Uterus (tissue), 2 donors: Measurements from ENCODE around the gene AKR7A2.

Experiments used
- CTCF ChIP-seq, 4 experiments: fragments of 200-600 bp in 2 of 4; fragments of 450-650 bp in 2 of 4; sonication (generic) in 2 of 4; IDR thresholded peaks; one replicate each; pipeline ENCODE4 v1.5.1; 2016 to 2019; ENCODE audit warnings: antibody characterized with exemption in 4 of 4, mild to moderate bottlenecking in 2 of 4, moderate library complexity in 1 of 4
- POLR2A ChIP-seq, 2 donors: fragments of 450-650 bp; IDR thresholded peaks; one replicate each; pipeline ENCODE4 v1.6.1; 2016; ENCODE audit warnings: antibody characterized with exemption in 2 of 2, mild to moderate bottlenecking in 1 of 2, moderate library complexity in 1 of 2

GRCh38 chr1:19353596-19353995 lies 41.7 kb upstream of the AKR7A2 start:
- no peak for TF ChIP-seq POLR2A (IDR thresholded peaks at IDR 0.05)
- TF ChIP-seq CTCF (IDR thresholded peaks at IDR 0.05), result no peak
